GM12874 (cell line): ENCODE results near the gene CES2.

Source experiments
- CTCF ChIP-seq: IDR thresholded peaks from 2 replicates; pipeline ENCODE4 v1.5.1; 2011; ENCODE audit warnings: low read depth, mild to moderate bottlenecking, control low read depth, low read length, moderate library complexity; ENCODE audit not compliant: insufficient read depth

CES2 gene

DNA sequence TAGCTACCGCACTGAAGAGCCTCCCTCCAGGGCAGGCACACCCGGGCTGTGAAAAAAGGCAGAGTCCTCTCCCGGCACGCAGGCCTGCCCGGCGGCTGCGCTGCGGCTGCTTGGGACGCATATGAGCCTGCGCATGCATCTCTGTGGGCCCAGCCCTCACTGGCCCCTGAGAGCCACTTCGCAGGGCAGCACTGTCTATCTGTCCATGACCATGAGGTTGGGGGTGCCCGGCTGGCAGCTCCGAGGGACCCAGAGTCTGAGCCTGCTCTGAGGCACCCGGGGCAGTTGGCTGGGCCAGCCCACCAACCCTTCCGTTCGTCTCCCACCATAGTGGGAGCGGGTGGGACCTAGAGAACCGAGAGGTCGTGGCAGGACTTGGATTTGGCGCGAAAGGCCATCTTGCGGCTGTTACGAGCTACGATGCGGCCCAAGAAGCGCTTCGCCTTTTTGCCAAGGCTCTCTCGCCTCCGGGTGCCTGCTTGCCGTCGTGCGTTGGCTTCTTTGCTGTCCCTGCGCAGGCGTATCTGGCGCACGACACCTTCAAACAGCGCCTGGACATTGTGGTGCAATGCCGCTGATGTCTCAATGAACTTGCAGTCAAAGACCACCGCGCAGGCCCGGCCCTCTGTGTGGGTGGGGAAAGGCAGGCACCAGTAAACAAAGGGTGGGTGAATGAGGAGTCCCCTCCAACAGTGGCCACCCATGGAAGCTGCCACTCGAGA, 13.4 kb upstream of the CES2 start:
- TF ChIP-seq CTCF = no peak

GRCh38 chr16:66923247-66923731, 12.0 kb upstream of the CES2 start:
- no peak for TF ChIP-seq CTCF

GRCh38 chr16:66923866-66924265, 11.4 kb upstream of the CES2 start:
- TF ChIP-seq CTCF = no peak

- TF ChIP-seq CTCF = peak; percentile 63
Measured at GRCh38 chr16:66924527-66925321, 10.6 kb upstream of the CES2 start.

DNA sequence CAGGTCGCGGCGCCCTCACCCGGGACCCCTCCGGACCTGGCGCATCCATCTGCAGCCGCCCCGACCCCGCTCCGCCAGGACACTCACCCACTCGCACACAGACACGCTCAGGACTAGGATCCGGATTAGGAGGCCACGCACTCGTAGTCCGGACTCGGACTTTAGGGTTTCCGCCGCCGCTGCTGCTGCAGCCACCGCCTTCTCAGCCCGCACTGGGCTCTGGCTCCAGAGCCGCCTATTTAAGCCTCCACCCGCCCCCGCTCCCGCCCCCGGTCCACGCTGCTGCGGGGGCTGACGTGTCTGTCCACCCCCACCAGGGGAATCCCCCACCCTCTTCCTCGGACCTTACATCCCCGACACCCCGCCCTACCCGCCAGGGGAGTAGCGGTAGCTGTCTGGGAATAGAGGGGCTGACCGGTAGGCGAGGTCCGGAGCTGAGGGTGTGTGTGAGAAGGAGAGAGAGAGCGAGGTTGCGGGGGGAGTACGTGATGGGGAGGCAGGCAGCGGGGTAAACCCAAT, 9.9 kb upstream of the CES2 start, which contains the start of gene RRAD:
TSS of gene RRAD (minus strand) at position 214 of the 519 bp plus-strand sequence. CDS start 356 bp downstream, outside the sequence.
- TF ChIP-seq CTCF = no peak

DNA sequence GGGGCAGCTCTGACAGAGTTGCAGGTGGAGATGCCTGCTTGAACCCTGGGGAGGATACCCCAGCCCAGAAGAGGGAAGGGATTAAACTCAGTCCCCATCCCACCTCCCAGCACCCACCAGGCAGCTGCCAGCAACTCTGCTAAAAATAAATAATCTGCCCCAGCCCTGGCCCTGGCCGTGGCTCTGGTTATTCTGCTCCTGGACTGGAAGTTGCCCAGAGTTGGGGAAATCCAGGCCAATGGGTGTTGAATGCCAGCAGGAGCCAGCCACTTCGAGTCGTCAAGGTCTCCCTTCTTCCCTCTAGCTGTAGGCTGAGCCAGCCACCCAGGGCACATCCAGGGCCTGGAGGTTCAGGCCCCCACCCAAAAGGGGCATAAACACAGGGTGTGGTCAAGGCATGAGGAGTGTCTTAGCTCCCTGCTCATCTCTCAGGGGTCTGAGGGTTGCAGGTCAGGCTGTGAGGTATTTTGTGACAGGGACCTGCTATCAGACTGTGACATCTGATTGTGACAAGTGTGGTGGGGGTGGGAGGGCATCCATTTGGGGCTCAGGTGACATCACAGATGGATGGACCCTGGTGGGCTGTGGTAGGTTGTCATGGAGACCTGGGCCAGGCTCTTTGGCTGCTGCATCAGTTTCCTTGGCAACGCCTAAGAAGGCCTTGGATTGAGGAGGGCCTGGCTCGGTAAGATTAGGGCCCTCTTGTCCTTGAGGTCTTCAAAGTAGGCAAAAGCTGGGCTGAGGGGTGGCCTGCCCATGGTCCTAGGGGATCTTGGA, 9.0 kb upstream of the CES2 start:
- no peak for TF ChIP-seq CTCF
